K562 treated with DMSO at 1 percent for 12 hours (cell line): ENCODE data around the gene MPND. TPM values are rescaled to one million over a fixed set of nuclear protein-coding genes. Genes with fewer than 3 reads are reported as not detected.

ENCODE experiments used
- total RNA-seq: library from RNA; unstranded; fragments of 300-600 nt; gene quantifications from 2 replicates; pipeline ENCODE4 v1.2.3, GENCODE V29; 2022; ENCODE audit not compliant: insufficient read depth

The MPND gene
- 11.5 and 12.9 TPM in 2 replicates for total RNA-seq

GRCh38 chr19:4343370-4344307 is at the start of gene MPND:
TSS of gene MPND (plus strand) at chr19:4343562. CDS start at chr19:4343594, 32 bp downstream.

DNA sequence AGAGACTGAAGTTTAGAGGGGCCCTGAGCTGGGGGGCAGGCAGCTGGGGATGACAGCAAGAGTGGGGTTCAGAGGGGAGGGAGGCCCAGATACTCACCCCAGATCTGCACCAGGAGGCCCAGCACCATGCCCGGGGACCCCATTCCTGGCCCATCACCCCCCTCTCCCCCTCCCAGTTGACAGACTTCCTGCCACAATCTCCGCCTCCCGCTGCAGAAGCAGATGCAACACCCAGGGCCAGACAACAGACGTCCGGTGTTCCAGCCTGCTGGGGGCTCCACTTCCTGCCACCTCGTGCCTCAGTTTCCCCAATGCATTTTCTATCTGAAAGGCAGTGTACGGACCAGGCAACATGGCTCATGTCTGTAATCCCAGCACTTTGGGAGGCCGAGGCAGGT is 41.1 kb upstream of the MPND start, which contains the start of gene TMIGD2:
Gene TMIGD2, minus strand, starts transcription at position 147 of the 398 bp plus-strand sequence. Its CDS starts 4 bp downstream, at position 143.

GRCh38 chr19:4304538-4305256 is 38.7 kb upstream of the MPND start, which contains the start of gene FSD1:
TSS of gene FSD1 (plus strand) at chr19:4304598. CDS start at chr19:4304747, 149 bp downstream.

GRCh38 chr19:4338441-4339355 is 4.7 kb upstream of the MPND start, which contains the start of gene STAP2:
TSS of gene STAP2 (minus strand) at chr19:4338827. CDS start at chr19:4338753, 74 bp downstream.

GRCh38 chr19:4400135-4400936 is 57.0 kb downstream of the MPND start, which contains the start of gene SH3GL1:
TSS of gene SH3GL1 (minus strand) at chr19:4400547. CDS start at chr19:4400368, 179 bp downstream.

GRCh38 chr19:4402171-4403004 is 59.0 kb downstream of the MPND start, which contains the start of gene CHAF1A:
TSS of gene CHAF1A (plus strand) at chr19:4402640. CDS start at chr19:4402763, 123 bp downstream.

Other genes with a start within 250 kb of the MPND start
- 302 and 352 TPM in 2 replicates for gene MAP2K2, start 219.4 kb upstream of the MPND start, total RNA-seq
- gene CREB3L3, start 189.9 kb upstream of the MPND start, total RNA-seq, result not detected in 2 replicates
- gene SIRT6, start 161.0 kb upstream of the MPND start, total RNA-seq, result 38.9 and 39.4 TPM in 2 replicates
- gene ANKRD24, start 160.9 kb upstream of the MPND start, total RNA-seq, result 0.44 TPM in 1 of 2 replicates, not detected in the other
- 2.0 TPM in 1 of 2 replicates, not detected in the other for gene EBI3, start 114.0 kb upstream of the MPND start, total RNA-seq
- 22.4 and 26.2 TPM in 2 replicates for gene YJU2, start 96.5 kb upstream of the MPND start, total RNA-seq
- gene SHD, start 64.3 kb upstream of the MPND start, total RNA-seq, result not detected in 2 replicates
- not detected in 2 replicates for gene TMIGD2, start 41.2 kb upstream of the MPND start, total RNA-seq
- gene FSD1, start 39.0 kb upstream of the MPND start, total RNA-seq, result not detected in 2 replicates
- 1.5 and 5.0 TPM in 2 replicates for gene STAP2, start 4.7 kb upstream of the MPND start, total RNA-seq
- 78.4 and 89.0 TPM in 2 replicates for gene SH3GL1, start 57.0 kb downstream of the MPND start, total RNA-seq
- 46.1 and 85.8 TPM in 2 replicates for gene CHAF1A, start 59.1 kb downstream of the MPND start, total RNA-seq
- gene UBXN6, start 114.2 kb downstream of the MPND start, total RNA-seq, result 126 and 174 TPM in 2 replicates
- 47.7 and 49.5 TPM in 2 replicates for gene HDGFL2, start 128.7 kb downstream of the MPND start, total RNA-seq
- gene PLIN4, start 174.9 kb downstream of the MPND start, total RNA-seq, result 0.15 and 0.23 TPM in 2 replicates
- 0.28 and 1.3 TPM in 2 replicates for gene PLIN5, start 191.7 kb downstream of the MPND start, total RNA-seq
- 20.9 and 22.2 TPM in 2 replicates for gene LRG1, start 196.5 kb downstream of the MPND start, total RNA-seq
- 3.0 TPM in 2 replicates for gene SEMA6B, start 216.1 kb downstream of the MPND start, total RNA-seq